Neural cell (in vitro differentiated cells): ENCODE results near the gene PRPS1L1. TPM values are rescaled to one million over a fixed set of nuclear protein-coding genes. Genes with fewer than 3 reads are reported as not detected.

Experiments
- H2AFZ ChIP-seq: fragments of 200-600, 300-800 bp; sonication (generic), shearing (Covaris generic); 2 replicates; pipeline ENCODE4 v1.6.0; 2014; ENCODE audit warnings: low read depth, mild to moderate bottlenecking, antibody characterized with exemption, low read length, moderate library complexity
- H3F3A ChIP-seq: fragments of 200-600 bp; shearing (Covaris generic); 2 replicates; pipeline ENCODE4 v1.6.1; 2016; ENCODE audit warnings: mild to moderate bottlenecking, moderate library complexity, mixed read lengths, antibody characterized with exemption, low read length; ENCODE audit not compliant: insufficient read depth, poor library complexity, severe bottlenecking
- H3K27ac ChIP-seq: fragments of 200-600, 300-800 bp; sonication (generic), shearing (Covaris generic); 2 replicates; pipeline ENCODE4 v1.5.1; 2014; ENCODE audit warnings: mild to moderate bottlenecking, low read length, moderate library complexity
- H3K27me3 ChIP-seq: fragments of 300-800, 200-600 bp; sonication (generic), shearing (Covaris generic); 2 replicates; pipeline ENCODE4 v1.6.0; 2014; ENCODE audit warnings: mild to moderate bottlenecking, low read depth, low read length, moderate library complexity; ENCODE audit not compliant: insufficient read depth
- H3K36me3 ChIP-seq: fragments of 300-800, 200-600 bp; sonication (generic), shearing (Covaris generic); 2 replicates; pipeline ENCODE4 v1.5.1; 2014; ENCODE audit warnings: mild to moderate bottlenecking, antibody characterized with exemption, low read length, moderate library complexity; ENCODE audit not compliant: insufficient read depth
- H3K4me2 ChIP-seq: fragments of 300-800, 200-600 bp; sonication (generic), shearing (Covaris generic); 2 replicates; pipeline ENCODE4 v1.6.0; 2014; ENCODE audit warnings: mild to moderate bottlenecking, low read length
- H3K4me3 ChIP-seq: fragments of 300-800, 200-600 bp; sonication (generic), shearing (Covaris generic); 2 replicates; pipeline ENCODE4 v1.5.1; 2014; ENCODE audit warnings: mild to moderate bottlenecking, low read length, moderate library complexity
- H3K79me2 ChIP-seq: fragments of 200-600 bp; shearing (Covaris generic); replicated peaks from 2 replicates; pipeline ENCODE4 v1.6.0; 2014; ENCODE audit warnings: mild to moderate bottlenecking, low read length, moderate library complexity; ENCODE audit not compliant: insufficient read depth
- H3K9ac ChIP-seq: fragments of 300-800, 200-600 bp; sonication (generic), shearing (Covaris generic); 2 replicates; pipeline ENCODE4 v1.6.1; 2016; ENCODE audit warnings: mild to moderate bottlenecking, low read length, mixed read lengths
- H3K9me2 ChIP-seq: fragments of 200-600 bp; shearing (Covaris generic); 2 replicates; pipeline ENCODE4 v1.6.1; 2016; ENCODE audit warnings: mild to moderate bottlenecking, low read length, mixed read lengths; ENCODE audit not compliant: insufficient read depth
- H3K9me3 ChIP-seq: fragments of 200-600, 300-800 bp; sonication (generic), shearing (Covaris generic); 2 replicates; pipeline ENCODE4 v1.6.1; 2016; ENCODE audit warnings: mild to moderate bottlenecking, mixed run types, low read length, moderate library complexity, mixed read lengths
- H4K20me1 ChIP-seq: fragments of 200-600 bp; shearing (Covaris generic); 2 replicates; pipeline ENCODE4 v1.6.1; 2016; ENCODE audit warnings: mild to moderate bottlenecking, mixed run types; ENCODE audit not compliant: insufficient read depth
- CTCF ChIP-seq: fragments of 450-650 bp; IDR thresholded peaks from 2 replicates; pipeline ENCODE4 v1.5.1; 2014; ENCODE audit warnings: antibody characterized with exemption, mild to moderate bottlenecking, moderate library complexity; ENCODE audit not compliant: poor library complexity, severe bottlenecking
- EP300 ChIP-seq: fragments of 450-650 bp; conservative IDR thresholded peaks from 2 replicates; pipeline ENCODE4 v1.6.1; 2014; ENCODE audit warnings: antibody characterized with exemption, mild to moderate bottlenecking, moderate library complexity; ENCODE audit not compliant: poor library complexity, severe bottlenecking
- EZH2 ChIP-seq: fragments of 200-600, 300-800 bp; shearing (Covaris generic), sonication (generic); IDR thresholded peaks from 2 replicates; pipeline ENCODE4 v1.6.1; 2014; ENCODE audit warnings: antibody characterized with exemption, low read length, borderline replicate concordance, mild to moderate bottlenecking; ENCODE audit not compliant: insufficient read depth, poor library complexity, severe bottlenecking
- MXI1 ChIP-seq: fragments of 450-650 bp; conservative IDR thresholded peaks from 2 replicates; pipeline ENCODE4 v1.6.1; 2014; ENCODE audit warnings: antibody characterized with exemption, mild to moderate bottlenecking; ENCODE audit not compliant: poor library complexity, severe bottlenecking
- POLR2AphosphoS5 ChIP-seq: IDR thresholded peaks from 2 replicates; pipeline ENCODE4 v1.6.1; 2012
- RAD21 ChIP-seq: fragments of 450-650 bp; conservative IDR thresholded peaks from 2 replicates; pipeline ENCODE4 v1.6.1; 2014; ENCODE audit warnings: antibody characterized with exemption, mild to moderate bottlenecking, moderate library complexity
- REST ChIP-seq: IDR thresholded peaks from 2 replicates; pipeline ENCODE4 v1.6.1; 2012; ENCODE audit warnings: borderline replicate concordance
- SMC3 ChIP-seq: fragments of 450-650 bp; conservative IDR thresholded peaks from 2 replicates; pipeline ENCODE4 v1.6.1; 2014; ENCODE audit warnings: antibody characterized with exemption, mild to moderate bottlenecking, moderate library complexity; ENCODE audit not compliant: poor library complexity
- TAF1 ChIP-seq: IDR thresholded peaks from 2 replicates; pipeline ENCODE4 v1.6.1; 2012; ENCODE audit warnings: low read depth
- polyA plus RNA-seq: library from polyadenylated mRNA; depleted of rRNA; stranded (reverse); fragments of >200 nt; gene quantifications from 2 replicates; pipeline ENCODE4 v1.2.3, GENCODE V29; 2014

Gene PRPS1L1
- polyA plus RNA-seq, 1 donor from 2014 or later: not detected

- Histone ChIP-seq H3K9me3 (no peaks in the 10 kb centered on the region), H3K4me2 (no peak overlapping the region), H3K9ac (no peak overlapping the region), H3K36me3 (no peaks in the 10 kb centered on the region), H3F3A (no peaks in the 10 kb centered on the region), H2AFZ (no peak overlapping the region), H3K4me3 (no peak overlapping the region), H3K27me3 (no peaks in the 10 kb centered on the region), H4K20me1 (no peaks in the 10 kb centered on the region), H3K27ac (no peak overlapping the region), H3K9me2 (no peaks in the 10 kb centered on the region), H3K79me2 (no peaks in the 10 kb centered on the region)
- TF ChIP-seq EP300: no peak
- TF ChIP-seq POLR2AphosphoS5: no peak
- TF ChIP-seq TAF1: no peak
- TF ChIP-seq CTCF: no peak
- TF ChIP-seq RAD21: no peak
- TF ChIP-seq REST: no peak
- no peak for TF ChIP-seq EZH2
- TF ChIP-seq MXI1: no peak
- no peak for TF ChIP-seq SMC3
Observed at GRCh38 chr7:18046601-18047000, 19.0 kb upstream of the PRPS1L1 start.

- Histone ChIP-seq H3F3A (no peaks in the 10 kb centered on the region), H2AFZ (no peak overlapping the region), H3K27ac (no peak overlapping the region), H3K4me2 (no peak overlapping the region), H3K9me2 (no peaks in the 10 kb centered on the region), H3K27me3 (no peaks in the 10 kb centered on the region), H3K36me3 (no peaks in the 10 kb centered on the region), H3K9me3 (no peaks in the 10 kb centered on the region), H3K4me3 (no peak overlapping the region), H3K9ac (no peak overlapping the region), H3K79me2 (no peaks in the 10 kb centered on the region), H4K20me1 (no peaks in the 10 kb centered on the region)
- no peak for TF ChIP-seq EZH2
- TF ChIP-seq RAD21: no peak
- no peak for TF ChIP-seq EP300
- no peak for TF ChIP-seq CTCF
- TF ChIP-seq REST: no peak
- TF ChIP-seq TAF1: no peak
- no peak for TF ChIP-seq POLR2AphosphoS5
Observed at GRCh38 chr7:18045171-18045570, 17.5 kb upstream of the PRPS1L1 start.
